Panc1 (cell line): ENCODE measurements around the gene TIAM2. TPM values are rescaled to one million over a fixed set of nuclear protein-coding genes. Genes with fewer than 3 reads are reported as not detected.

Experiments
- ATAC-seq: fragments of 200-7000 bp; cut with Tn5 transposase; 2 replicates; pipeline ENCODE4 v1.9.1; 2020; ENCODE audit warnings: mild to moderate bottlenecking, moderate library complexity
- BruUV-seq: library from RNA; stranded (reverse); fragments of 400-500 nt; replicated peaks from 2 replicates; lab custom pipeline; 2021; lab: Mats Ljungman, UMichigan
- CTCF ChIA-PET: fragments of 300-600 bp; sonication (Branson Sonifier 250); formaldehyde crosslinking; loops from one replicate; lab custom pipeline; 2022; ENCODE audit warnings: antibody characterized with exemption; lab: Charles Lee
- POLR2A ChIA-PET: fragments of 300-600 bp; sonication (Branson Sonifier 250); formaldehyde crosslinking; loops from one replicate; lab custom pipeline; 2022; ENCODE audit warnings: antibody characterized with exemption; lab: Charles Lee
- DNase-seq: peaks from one replicate; pipeline ENCODE4 v3.0.0-alpha.2; 2010; ENCODE audit warnings: low read depth, low spot score
- H3K27ac ChIP-seq: 2 replicates; pipeline ENCODE4 v1.5.1; 2011; ENCODE audit warnings: mild to moderate bottlenecking, low read length, inconsistent platforms
- H3K27me3 ChIP-seq: fragments of 200-500 bp; sonication (Bioruptor generic); 2 replicates; pipeline ENCODE4 v1.6.0; 2014; ENCODE audit warnings: low read length, inconsistent platforms; ENCODE audit not compliant: control insufficient read depth, insufficient read depth
- H3K36me3 ChIP-seq: fragments of 200-500 bp; sonication (Bioruptor generic); 2 replicates; pipeline ENCODE4 v1.5.1; 2014; ENCODE audit warnings: inconsistent platforms, mild to moderate bottlenecking, low read length, moderate library complexity; ENCODE audit not compliant: control insufficient read depth, insufficient read depth
- H3K4me1 ChIP-seq: 2 replicates; pipeline ENCODE4 v1.5.1; 2011; ENCODE audit warnings: inconsistent platforms, mild to moderate bottlenecking, low read length, moderate library complexity; ENCODE audit not compliant: control insufficient read depth, insufficient read depth
- H3K4me3 ChIP-seq, 2 experiments: 2 replicates each; pipeline ENCODE4 v1.5.1; 2011 to 2012; ENCODE audit warnings: low read depth in 2 of 2, low read length in 2 of 2, mild to moderate bottlenecking in 2 of 2, inconsistent platforms in 1 of 2, moderate library complexity in 1 of 2
- H3K9me3 ChIP-seq: fragments of 200-500 bp; sonication (Bioruptor generic); 2 replicates; pipeline ENCODE4 v1.5.1; 2014; ENCODE audit warnings: low read depth, mild to moderate bottlenecking, inconsistent platforms, low read length, moderate library complexity; ENCODE audit not compliant: control insufficient read depth, insufficient read depth
- CTCF ChIP-seq: fragments of 450-650 bp; IDR thresholded peaks from 2 replicates; pipeline ENCODE4 v1.5.1; 2017; ENCODE audit warnings: mild to moderate bottlenecking
- POLR2AphosphoS5 ChIP-seq: IDR thresholded peaks from 2 replicates; pipeline ENCODE4 v1.6.1; 2012; ENCODE audit warnings: mild to moderate bottlenecking, low read depth, low read length, moderate library complexity
- SIN3A ChIP-seq: IDR thresholded peaks from 2 replicates; pipeline ENCODE4 v1.6.1; 2012; ENCODE audit warnings: low read depth, mild to moderate bottlenecking, low read length, moderate library complexity, borderline replicate concordance; ENCODE audit not compliant: insufficient read depth
- TCF7L2 ChIP-seq: IDR thresholded peaks from 2 replicates; pipeline ENCODE4 v1.6.1; 2011; ENCODE audit warnings: mild to moderate bottlenecking, low read depth, low read length, inconsistent platforms
- in situ Hi-C: cut with HindIII; loops from 2 replicates; pipeline ENCODE4 v1.10.0; 2016; ENCODE audit warnings: low sequenced_read_pairs, low pct_unique_long_range_greater_than_20kb
- intact Hi-C: fragments of 100-400 bp; cut with micrococcal nuclease; formaldehyde crosslinking; loops from one replicate; pipeline ENCODE4 v1.10.0; 2022; ENCODE audit not compliant: unreplicated experiment
- total RNA-seq: library from RNA; stranded (reverse); gene quantifications from one replicate; pipeline ENCODE4 v1.2.1, GENCODE V29; 2021; ENCODE audit not compliant: unreplicated experiment
- TF ChIP-seq, protein P1 (sequence below), 2 experiments: IDR thresholded peaks; 2 replicates each; pipeline ENCODE4 v1.6.1; 2011 to 2012; ENCODE audit warnings: low read depth in 2 of 2, control low read depth in 1 of 2, low read length in 1 of 2, mild to moderate bottlenecking in 1 of 2, moderate library complexity in 1 of 2; ENCODE audit not compliant: insufficient read depth in 1 of 2

The TIAM2 gene
- total RNA-seq, 1 experiment from 2014 or later = 14.9 TPM

GRCh38 chr6:155080881-155081845 lies 86.0 kb downstream of the TIAM2 start:
- Histone ChIP-seq H3K4me1 (peaks cover 21% of the 10 kb centered on the region; the same call in 1 of the 2 replicates), H3K36me3 (no peaks in the 10 kb centered on the region), H3K27ac (peak overlapping the region; percentile 17; the same call in 1 of the 2 replicates), H3K4me3 (no peak overlapping the region), H3K9me3 (no peaks in the 10 kb centered on the region), H3K27me3 (no peaks in the 10 kb centered on the region)
- intact Hi-C loops = no loop called here
- ATAC-seq = no peak
- no peak for DNase-seq
- no TSS peak for BruUV-seq
- ChIA-PET CTCF (interaction anchor here (0.7 kb wide), 1 partner anchor 90 kb away, joined by 5 read pairs; no protein-coding TSS in a partner anchor), POLR2A (interaction anchor here (0.7 kb wide), 1 partner anchor 42 kb away, joined by 5 read pairs; no protein-coding TSS in a partner anchor)
- in situ Hi-C loops = no loop called here
- TF ChIP-seq CTCF (no peak), POLR2AphosphoS5 (no peak), TCF7L2 (no peak), SIN3A (no peak)
- TF ChIP-seq, protein P1, sequence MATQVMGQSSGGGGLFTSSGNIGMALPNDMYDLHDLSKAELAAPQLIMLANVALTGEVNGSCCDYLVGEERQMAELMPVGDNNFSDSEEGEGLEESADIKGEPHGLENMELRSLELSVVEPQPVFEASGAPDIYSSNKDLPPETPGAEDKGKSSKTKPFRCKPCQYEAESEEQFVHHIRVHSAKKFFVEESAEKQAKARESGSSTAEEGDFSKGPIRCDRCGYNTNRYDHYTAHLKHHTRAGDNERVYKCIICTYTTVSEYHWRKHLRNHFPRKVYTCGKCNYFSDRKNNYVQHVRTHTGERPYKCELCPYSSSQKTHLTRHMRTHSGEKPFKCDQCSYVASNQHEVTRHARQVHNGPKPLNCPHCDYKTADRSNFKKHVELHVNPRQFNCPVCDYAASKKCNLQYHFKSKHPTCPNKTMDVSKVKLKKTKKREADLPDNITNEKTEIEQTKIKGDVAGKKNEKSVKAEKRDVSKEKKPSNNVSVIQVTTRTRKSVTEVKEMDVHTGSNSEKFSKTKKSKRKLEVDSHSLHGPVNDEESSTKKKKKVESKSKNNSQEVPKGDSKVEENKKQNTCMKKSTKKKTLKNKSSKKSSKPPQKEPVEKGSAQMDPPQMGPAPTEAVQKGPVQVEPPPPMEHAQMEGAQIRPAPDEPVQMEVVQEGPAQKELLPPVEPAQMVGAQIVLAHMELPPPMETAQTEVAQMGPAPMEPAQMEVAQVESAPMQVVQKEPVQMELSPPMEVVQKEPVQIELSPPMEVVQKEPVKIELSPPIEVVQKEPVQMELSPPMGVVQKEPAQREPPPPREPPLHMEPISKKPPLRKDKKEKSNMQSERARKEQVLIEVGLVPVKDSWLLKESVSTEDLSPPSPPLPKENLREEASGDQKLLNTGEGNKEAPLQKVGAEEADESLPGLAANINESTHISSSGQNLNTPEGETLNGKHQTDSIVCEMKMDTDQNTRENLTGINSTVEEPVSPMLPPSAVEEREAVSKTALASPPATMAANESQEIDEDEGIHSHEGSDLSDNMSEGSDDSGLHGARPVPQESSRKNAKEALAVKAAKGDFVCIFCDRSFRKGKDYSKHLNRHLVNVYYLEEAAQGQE (IDR thresholded peaks at IDR 0.05; ENCODE audit: insufficient read depth in 1 of 2, low read depth in 2 of 2, low read length in 1 of 2) = no peak

DNA sequence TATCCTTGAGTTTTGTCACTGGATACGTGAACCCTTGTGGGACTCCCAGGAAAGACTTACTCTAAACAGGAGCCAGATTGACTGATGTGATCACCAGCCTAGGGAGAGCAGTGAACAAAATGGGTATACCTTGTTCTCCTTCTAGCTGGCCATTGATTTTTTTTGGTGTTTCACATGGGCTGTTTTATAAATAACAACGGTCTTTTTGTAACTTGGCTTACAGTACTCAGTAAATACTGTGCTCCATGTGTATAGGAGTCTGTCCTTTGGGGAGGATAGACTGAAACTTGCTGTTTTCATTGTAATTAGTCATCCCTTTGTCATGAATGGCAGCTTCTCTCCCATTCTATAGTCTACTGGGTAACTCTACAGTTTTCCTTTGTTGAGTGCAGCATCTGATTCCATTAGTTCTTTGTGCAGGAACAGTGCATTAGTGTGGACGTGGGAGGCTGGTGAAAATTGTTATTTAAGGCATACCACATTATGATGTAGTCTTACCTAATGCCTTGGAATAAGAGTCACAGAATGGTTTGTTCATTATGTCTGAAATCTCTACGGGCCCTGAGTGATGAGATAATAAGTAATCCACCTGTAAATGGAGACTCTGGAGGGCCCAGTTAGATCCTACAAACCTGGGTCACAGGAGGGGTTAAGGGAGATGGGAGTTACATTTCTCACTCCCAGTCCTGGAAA lies 89.5 kb downstream of the TIAM2 start:
- Histone ChIP-seq H3K27ac (0 out of 2 replicates have a peak overlapping the region, but pooled peaks have one; percentile 36), H3K4me3 (no peak overlapping the region), H3K9me3 (no peaks in the 10 kb centered on the region), H3K36me3 (no peaks in the 10 kb centered on the region), H3K4me1 (peaks cover 15% of the 10 kb centered on the region; the same call in 1 of the 2 replicates), H3K27me3 (no peaks in the 10 kb centered on the region)
- POLR2A ChIA-PET = no interaction called here
- BruUV-seq = no TSS peak
- intact Hi-C loops (no loop called here), in situ Hi-C loops (no loop called here)
- TF ChIP-seq, protein P1 (IDR thresholded peaks at IDR 0.05; ENCODE audit: insufficient read depth in 1 of 2, low read depth in 2 of 2, low read length in 1 of 2) = no peak
- ATAC-seq (peak; percentile 23; the same call in 1 of the 2 replicates), DNase-seq (no peak)
- CTCF ChIA-PET = no interaction called here
